HepG2 (cell line): ENCODE results near the gene LASP1. TPM values are rescaled to one million over a fixed set of nuclear protein-coding genes. Genes with fewer than 3 reads are reported as not detected.
A peak's percentile ranks its signal among the peaks of the same experiment; 100 is the strongest.

Experiments used
- CENPBD1 ChIP-seq: sonication (generic); formaldehyde crosslinking; IDR thresholded peaks from 2 replicates; pipeline ENCODE4 v1.8.0; 2022; ENCODE audit warnings: missing genetic modification reagents, low read depth, mild to moderate bottlenecking, borderline replicate concordance
- CREBL2 ChIP-seq: sonication (generic); formaldehyde crosslinking; IDR thresholded peaks from 2 replicates; pipeline ENCODE4 v1.8.1; 2023; ENCODE audit warnings: missing genetic modification reagents, mild to moderate bottlenecking, borderline replicate concordance
- FOXK2 ChIP-seq: fragments of 450-650 bp; IDR thresholded peaks from 2 replicates; pipeline ENCODE4 v1.6.1; 2016
- GTF3A ChIP-seq: sonication (generic); formaldehyde crosslinking; conservative IDR thresholded peaks from 2 replicates; pipeline ENCODE4 v1.4.0; 2020; ENCODE audit warnings: mild to moderate bottlenecking, missing genetic modification reagents
- HCFC1 ChIP-seq: fragments of 150-350 bp; IDR thresholded peaks from 2 replicates; pipeline ENCODE4 v1.6.1; 2014; ENCODE audit warnings: low read depth, low read length
- IRF9 ChIP-seq: sonication (generic); formaldehyde crosslinking; IDR thresholded peaks from 2 replicates; pipeline ENCODE4 v1.8.0; 2022; ENCODE audit warnings: missing genetic modification reagents, mild to moderate bottlenecking, borderline replicate concordance
- JARID2 ChIP-seq: sonication (generic); formaldehyde crosslinking; IDR thresholded peaks from 2 replicates; pipeline ENCODE4 v1.8.1; 2023; ENCODE audit warnings: missing genetic modification reagents, inconsistent platforms; ENCODE audit not compliant: insufficient replicate concordance
- MEIS1 ChIP-seq: sonication (generic); formaldehyde crosslinking; IDR thresholded peaks from 2 replicates; pipeline ENCODE4 v1.9.0; 2021; ENCODE audit warnings: mild to moderate bottlenecking, missing genetic modification reagents, moderate library complexity, borderline replicate concordance
- MIXL1 ChIP-seq: IDR thresholded peaks from 2 replicates; pipeline ENCODE4 v1.6.1; 2016
- RARA ChIP-seq: IDR thresholded peaks from 2 replicates; pipeline ENCODE4 v1.6.1; 2016; ENCODE audit warnings: missing genetic modification reagents, missing compliant biosample characterization
- RBM22 ChIP-seq: fragments of 200-400 bp; formaldehyde crosslinking; optimal IDR thresholded peaks from 2 replicates; pipeline ENCODE3; 2017; ENCODE audit warnings: mild to moderate bottlenecking, low read length, moderate library complexity
- THRA ChIP-seq: sonication (generic); formaldehyde crosslinking; IDR thresholded peaks from 2 replicates; pipeline ENCODE4 v1.4.0; 2020; ENCODE audit warnings: missing genetic modification reagents, borderline replicate concordance
- ZHX2 ChIP-seq, 2 experiments: sonication (generic) in 1 of 2; formaldehyde crosslinking in 1 of 2; IDR thresholded peaks; 2 replicates each; pipeline versions ENCODE4 v1.6.1 to v1.9.0; 2014 to 2022; ENCODE audit warnings: antibody characterized with exemption in 1 of 2, borderline replicate concordance in 1 of 2, inconsistent platforms in 1 of 2, low read depth in 1 of 2, missing genetic modification reagents in 1 of 2
- ZMAT3 ChIP-seq: sonication (generic); formaldehyde crosslinking; conservative IDR thresholded peaks from 2 replicates; pipeline ENCODE4 v1.7.0; 2021; ENCODE audit warnings: missing genetic modification reagents
- ZNF383 ChIP-seq: sonication (generic); formaldehyde crosslinking; IDR thresholded peaks from 2 replicates; pipeline ENCODE4 v1.4.0; 2020; ENCODE audit warnings: missing genetic modification reagents, mild to moderate bottlenecking, borderline replicate concordance
- ZNF543 ChIP-seq: sonication (generic); formaldehyde crosslinking; IDR thresholded peaks from 2 replicates; pipeline ENCODE4 v1.4.0; 2020; ENCODE audit warnings: mild to moderate bottlenecking, missing genetic modification reagents
- ZNF619 ChIP-seq: sonication (generic); formaldehyde crosslinking; IDR thresholded peaks from 2 replicates; pipeline ENCODE4 v1.4.0; 2020; ENCODE audit warnings: mild to moderate bottlenecking, missing genetic modification reagents
- ZNF772 ChIP-seq: sonication (generic); formaldehyde crosslinking; IDR thresholded peaks from 2 replicates; pipeline ENCODE4 v1.5.0; 2020; ENCODE audit warnings: mild to moderate bottlenecking, missing genetic modification reagents
- ZNF781 ChIP-seq: sonication (generic); formaldehyde crosslinking; IDR thresholded peaks from 2 replicates; pipeline ENCODE4 v1.5.1; 2020; ENCODE audit warnings: borderline replicate concordance, mild to moderate bottlenecking, missing genetic modification reagents; ENCODE audit errors: not compliant biosample characterization
- polyA plus RNA-seq, 8 experiments: library from polyadenylated mRNA; depleted of rRNA in 3 of 8; stranded (reverse) in 7 of 8; unstranded in 1 of 8; fragments of >200 nt; fragmentation: Illumina TruSeq in 4 of 8; extraction: Trizol in 4 of 8; gene quantifications; 2 replicates each; pipeline versions ENCODE4 v1.2.1 to v1.2.3, GENCODE V29; 2011 to 2016; ENCODE audit warnings: low read depth in 4 of 8, missing spikeins in 1 of 8, mixed read lengths in 1 of 8; ENCODE audit not compliant: insufficient read depth in 1 of 8
- total RNA-seq, 5 experiments: library from RNA; depleted of rRNA; stranded (reverse); fragments of >200 nt; fragmentation: Illumina TruSeq; extraction: Trizol; gene quantifications; 2 replicates each; pipeline ENCODE4 v1.2.3, GENCODE V29; 2016; ENCODE audit warnings: low read depth in 1 of 5

The LASP1 gene
- total and polyA plus RNA-seq, 2 of the 13 experiments (the other 11 are each of a cell fraction or from before 2014, with no cell fraction given), result 70.1 to 97.0 TPM

GRCh38 chr17:38853292-38854219, 16.3 kb upstream of the LASP1 start, which contains the start of gene RPL23 (continued):
- TF ChIP-seq CREBL2 (CRISPR knock-in tag) (peak; percentile 61; the same call in 1 of the 2 replicates), FOXK2 (no peak; the same call in 1 of the 2 replicates), CENPBD1 (no peak), ZMAT3 (CRISPR knock-in tag) (0 out of 2 replicates have a peak, but pooled peaks have one; percentile 39), IRF9 (CRISPR knock-in tag) (peak; percentile 73), ZNF772 (CRISPR knock-in tag) (peak; percentile 97), ZNF781 (CRISPR knock-in tag) (peak; percentile 86), RARA (CRISPR knock-in tag) (peak; percentile 60), RBM22 (peak; percentile 58), ZNF383 (CRISPR knock-in tag) (peak; percentile 97; the same call in 1 of the 2 replicates), JARID2 (CRISPR knock-in tag) (peak; percentile 87), HCFC1 (peak; percentile 55), ZHX2 (IDR thresholded peaks at IDR 0.05; ENCODE audit: low read depth) (peak; percentile 98), ZHX2 (CRISPR knock-in tag; IDR thresholded peaks at IDR 0.05; ENCODE audit: borderline replicate concordance) (peak; percentile 94; the same call in 1 of the 2 replicates), MEIS1 (peak; percentile 96; the same call in 1 of the 2 replicates), ZNF543 (peak; percentile 98), GTF3A (CRISPR knock-in tag) (peak; percentile 97), MIXL1 (CRISPR knock-in tag) (peak; percentile 91), ZNF619 (CRISPR knock-in tag) (peak; percentile 96), THRA (CRISPR knock-in tag) (no peak; the same call in 1 of the 2 replicates)
